GM12878 (cell line): Measurements from ENCODE around the gene ZNF491. TPM values are rescaled to one million over a fixed set of nuclear protein-coding genes. Genes with fewer than 3 reads are reported as not detected.

Experiments used
- EGR1 ChIP-seq, 2 experiments: IDR thresholded peaks; 1 replicate in 1 of 2; 2 replicates in 1 of 2; pipeline ENCODE4 v1.6.1; 2011 to 2012; ENCODE audit warnings: low read depth in 2 of 2, low read length in 2 of 2, borderline replicate concordance in 1 of 2, mild to moderate bottlenecking in 1 of 2, moderate library complexity in 1 of 2
- HDAC2 ChIP-seq: fragments of 200-600 bp; sonication (generic); IDR thresholded peaks from 2 replicates; pipeline ENCODE4 v1.6.1; 2017
- RBBP5 ChIP-seq: fragments of 200-600 bp; sonication (generic); conservative IDR thresholded peaks from 2 replicates; pipeline ENCODE4 v1.6.1; 2016
- polyA plus RNA-seq, 11 experiments: library from polyadenylated mRNA; depleted of rRNA in 4 of 11; unstranded in 6 of 11; stranded (reverse) in 5 of 11; fragments of >200 nt; fragmentation: Nextera tagmentation in 4 of 11; fragmentation: Illumina TruSeq in 1 of 11; extraction: Ambion mirVana in 4 of 11; extraction: Trizol in 1 of 11; gene quantifications; 1 replicate in 1 of 11; 2 replicates in 10 of 11; pipeline versions ENCODE4 v1.2.1 to v1.2.3, GENCODE V29; 2011 to 2016; ENCODE audit warnings: inconsistent platforms in 2 of 11, missing spikeins in 2 of 11, low read depth in 1 of 11
- total RNA-seq, 4 experiments: library from RNA; depleted of rRNA in 3 of 4; stranded (reverse); fragments of >200 nt in 3 of 4; fragmentation: Illumina TruSeq in 1 of 4; extraction: Trizol in 1 of 4; gene quantifications; 2 replicates each; pipeline versions ENCODE4 v1.2.1 to v1.2.3, GENCODE V29; 2013 to 2021
- TF ChIP-seq, protein P1 (sequence below): fragments of 450-650 bp; formaldehyde crosslinking; IDR thresholded peaks from 2 replicates; pipeline ENCODE4 v1.5.0; 2022; ENCODE audit warnings: mild to moderate bottlenecking, missing genetic modification characterization
- TF ChIP-seq, protein P2 (sequence below): IDR thresholded peaks from 2 replicates; pipeline ENCODE4 v1.6.1; 2011; ENCODE audit warnings: borderline replicate concordance, low read depth, mild to moderate bottlenecking, moderate library complexity, low read length; ENCODE audit not compliant: insufficient read depth, poor library complexity, severe bottlenecking

The ZNF491 gene
- total and polyA plus RNA-seq, 10 of the 15 experiments (the other 5 are each of a cell fraction or from before 2014, with no cell fraction given), result 0.18 to 1.4 (median 0.37) TPM

DNA sequence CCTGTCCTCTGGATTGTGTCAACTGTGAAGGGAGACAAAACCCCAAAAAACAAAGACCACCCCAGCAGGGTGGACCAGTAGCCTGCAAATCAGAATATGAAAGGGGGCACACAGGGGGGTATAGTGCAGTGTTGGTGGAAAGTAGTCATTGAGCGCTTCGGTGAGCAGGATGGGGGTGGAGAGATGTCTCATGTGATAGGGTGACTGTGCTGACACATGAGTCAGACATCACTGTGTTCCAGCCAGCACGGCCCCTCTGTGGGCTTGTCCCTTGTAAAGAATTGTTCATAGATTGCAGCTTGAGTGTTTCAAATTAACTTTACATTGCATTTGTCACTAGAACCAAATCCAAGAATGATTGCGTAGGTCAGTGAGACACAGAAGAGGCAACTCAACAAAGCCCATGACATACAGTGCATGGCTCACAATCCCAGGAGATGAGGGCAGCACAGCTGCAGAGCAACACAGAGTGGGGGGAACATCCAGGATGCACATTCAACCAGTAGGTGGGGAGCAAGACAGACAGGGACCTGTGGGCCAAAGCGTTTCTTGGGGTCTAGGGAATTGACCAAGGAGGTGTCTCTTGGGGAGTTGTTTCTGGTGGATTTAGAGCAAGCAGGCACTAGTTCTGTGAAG, 23.3 kb downstream of the ZNF491 start (continued):
- TF ChIP-seq, protein P1, sequence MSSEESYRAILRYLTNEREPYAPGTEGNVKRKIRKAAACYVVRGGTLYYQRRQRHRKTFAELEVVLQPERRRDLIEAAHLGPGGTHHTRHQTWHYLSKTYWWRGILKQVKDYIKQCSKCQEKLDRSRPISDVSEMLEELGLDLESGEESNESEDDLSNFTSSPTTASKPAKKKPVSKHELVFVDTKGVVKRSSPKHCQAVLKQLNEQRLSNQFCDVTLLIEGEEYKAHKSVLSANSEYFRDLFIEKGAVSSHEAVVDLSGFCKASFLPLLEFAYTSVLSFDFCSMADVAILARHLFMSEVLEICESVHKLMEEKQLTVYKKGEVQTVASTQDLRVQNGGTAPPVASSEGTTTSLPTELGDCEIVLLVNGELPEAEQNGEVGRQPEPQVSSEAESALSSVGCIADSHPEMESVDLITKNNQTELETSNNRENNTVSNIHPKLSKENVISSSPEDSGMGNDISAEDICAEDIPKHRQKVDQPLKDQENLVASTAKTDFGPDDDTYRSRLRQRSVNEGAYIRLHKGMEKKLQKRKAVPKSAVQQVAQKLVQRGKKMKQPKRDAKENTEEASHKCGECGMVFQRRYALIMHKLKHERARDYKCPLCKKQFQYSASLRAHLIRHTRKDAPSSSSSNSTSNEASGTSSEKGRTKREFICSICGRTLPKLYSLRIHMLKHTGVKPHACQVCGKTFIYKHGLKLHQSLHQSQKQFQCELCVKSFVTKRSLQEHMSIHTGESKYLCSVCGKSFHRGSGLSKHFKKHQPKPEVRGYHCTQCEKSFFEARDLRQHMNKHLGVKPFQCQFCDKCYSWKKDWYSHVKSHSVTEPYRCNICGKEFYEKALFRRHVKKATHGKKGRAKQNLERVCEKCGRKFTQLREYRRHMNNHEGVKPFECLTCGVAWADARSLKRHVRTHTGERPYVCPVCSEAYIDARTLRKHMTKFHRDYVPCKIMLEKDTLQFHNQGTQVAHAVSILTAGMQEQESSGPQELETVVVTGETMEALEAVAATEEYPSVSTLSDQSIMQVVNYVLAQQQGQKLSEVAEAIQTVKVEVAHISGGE, result no peak
- TF ChIP-seq HDAC2, result no peak
- TF ChIP-seq EGR1 (IDR thresholded peaks at IDR 0.05; ENCODE audit: borderline replicate concordance in 1 of 2, low read depth in 2 of 2, low read length in 2 of 2), result no peak
- TF ChIP-seq RBBP5, result no peak
- TF ChIP-seq, protein P2, sequence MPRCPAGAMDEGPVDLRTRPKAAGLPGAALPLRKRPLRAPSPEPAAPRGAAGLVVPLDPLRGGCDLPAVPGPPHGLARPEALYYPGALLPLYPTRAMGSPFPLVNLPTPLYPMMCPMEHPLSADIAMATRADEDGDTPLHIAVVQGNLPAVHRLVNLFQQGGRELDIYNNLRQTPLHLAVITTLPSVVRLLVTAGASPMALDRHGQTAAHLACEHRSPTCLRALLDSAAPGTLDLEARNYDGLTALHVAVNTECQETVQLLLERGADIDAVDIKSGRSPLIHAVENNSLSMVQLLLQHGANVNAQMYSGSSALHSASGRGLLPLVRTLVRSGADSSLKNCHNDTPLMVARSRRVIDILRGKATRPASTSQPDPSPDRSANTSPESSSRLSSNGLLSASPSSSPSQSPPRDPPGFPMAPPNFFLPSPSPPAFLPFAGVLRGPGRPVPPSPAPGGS, result no peak
